Suppressor macrophage (primary cell): ENCODE measurements around the gene PDLIM7.
A peak's percentile ranks its signal among the peaks of the same experiment; 100 is the strongest.

Source experiments
- DNase-seq, 4 experiments: peaks; one replicate each; pipeline ENCODE4 v3.0.0-alpha.2; 2020 to 2022

Gene PDLIM7

DNA sequence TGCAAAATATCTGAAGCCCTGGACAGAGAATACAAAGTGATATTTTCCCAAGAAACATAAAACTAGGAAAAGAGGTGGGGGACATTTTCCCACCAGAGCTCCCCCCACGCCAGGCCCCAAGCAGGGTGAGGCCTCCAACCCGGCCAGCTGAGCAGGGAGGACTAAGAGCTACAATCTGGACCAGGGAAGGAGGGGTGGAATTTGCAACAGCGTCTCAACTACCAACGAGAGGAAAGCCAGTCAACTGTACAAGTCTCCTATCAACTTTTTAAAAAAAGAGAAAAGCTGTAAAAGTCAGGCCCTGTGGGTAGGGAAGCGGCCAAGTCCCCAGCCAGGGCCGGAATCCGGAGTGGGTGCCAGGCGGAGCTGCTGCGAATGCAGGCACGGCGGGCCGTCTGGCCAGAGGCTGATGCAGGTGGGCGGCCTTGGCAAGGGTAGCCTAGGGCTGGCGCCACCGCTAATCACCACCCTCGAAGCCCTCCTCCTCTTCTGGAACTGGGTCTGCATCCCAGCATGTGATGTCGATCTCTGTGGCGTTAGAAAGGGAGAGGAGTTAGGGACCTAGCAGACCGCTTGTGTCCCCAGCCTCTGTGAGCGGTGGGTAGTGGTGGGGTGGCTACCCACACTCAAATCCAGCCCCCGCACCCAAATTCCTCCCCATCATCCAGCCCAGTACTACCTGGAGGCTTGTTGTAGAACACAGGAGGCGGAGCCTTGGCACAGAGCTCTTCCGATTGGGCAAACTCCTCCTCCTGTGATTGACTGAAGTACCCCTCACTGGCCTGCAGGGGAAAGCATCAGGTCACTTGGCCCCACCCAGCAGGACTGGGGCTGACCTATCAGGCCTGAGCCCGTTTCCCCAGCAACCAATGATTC, 40.2 kb downstream of the PDLIM7 start:
- DNase-seq: peak; percentile 89 to 96 (median 90)

DNA sequence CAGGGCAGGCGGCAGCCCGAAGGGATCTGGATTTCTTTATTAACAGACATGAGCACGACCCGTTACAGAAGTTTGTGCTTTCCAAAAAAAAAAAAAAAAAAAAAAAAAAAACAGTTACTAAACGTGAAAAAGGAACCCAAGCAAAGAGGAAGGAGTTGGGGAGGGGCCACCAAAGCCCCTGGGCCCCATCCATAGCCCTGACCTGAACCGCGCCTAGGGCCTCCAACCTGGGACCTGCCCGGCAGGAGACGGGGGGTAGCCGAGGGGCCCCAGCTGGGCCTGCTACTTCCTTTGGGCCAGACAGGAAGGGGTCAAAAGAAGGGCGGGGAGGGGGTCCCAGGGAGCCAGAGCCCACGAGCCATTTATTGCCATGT, 40.8 kb downstream of the PDLIM7 start:
- no peak for DNase-seq

DNA sequence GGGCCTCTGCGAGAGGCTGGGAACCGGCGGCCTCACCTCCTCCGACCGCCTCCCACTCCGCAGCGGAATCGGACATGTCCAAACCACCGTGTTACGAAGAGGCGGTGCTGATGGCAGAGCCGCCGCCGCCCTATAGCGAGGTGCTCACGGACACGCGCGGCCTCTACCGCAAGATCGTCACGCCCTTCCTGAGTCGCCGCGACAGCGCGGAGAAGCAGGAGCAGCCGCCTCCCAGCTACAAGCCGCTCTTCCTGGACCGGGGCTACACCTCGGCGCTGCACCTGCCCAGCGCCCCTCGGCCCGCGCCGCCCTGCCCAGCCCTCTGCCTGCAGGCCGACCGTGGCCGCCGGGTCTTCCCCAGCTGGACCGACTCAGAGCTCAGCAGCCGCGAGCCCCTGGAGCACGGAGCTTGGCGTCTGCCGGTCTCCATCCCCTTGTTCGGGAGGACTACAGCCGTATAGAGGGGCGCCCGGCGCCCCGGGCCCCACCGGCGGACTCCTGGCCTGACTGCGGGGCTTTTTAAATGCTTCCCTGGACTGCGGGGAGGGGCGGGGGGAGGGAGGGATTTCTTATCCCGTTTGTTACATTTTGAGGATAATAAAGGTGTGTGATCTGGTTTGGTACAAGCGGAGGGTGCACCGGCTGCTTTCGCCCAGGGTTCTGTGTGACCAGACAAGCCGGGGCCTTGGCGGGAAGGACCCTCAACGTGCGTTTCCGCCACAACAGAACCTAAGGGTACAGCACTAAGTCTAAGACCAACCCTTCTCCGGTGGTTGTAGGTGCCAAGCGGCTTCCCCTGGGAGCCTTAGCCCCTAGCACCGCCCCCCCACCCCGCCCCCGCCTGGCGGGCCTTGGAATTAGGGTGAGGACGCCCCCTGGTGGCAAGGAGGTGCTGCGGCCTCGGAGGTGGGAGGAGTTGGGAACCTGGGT, 41.5 kb downstream of the PDLIM7 start:
- peak; percentile 89 to 96 (median 94) for DNase-seq

DNA sequence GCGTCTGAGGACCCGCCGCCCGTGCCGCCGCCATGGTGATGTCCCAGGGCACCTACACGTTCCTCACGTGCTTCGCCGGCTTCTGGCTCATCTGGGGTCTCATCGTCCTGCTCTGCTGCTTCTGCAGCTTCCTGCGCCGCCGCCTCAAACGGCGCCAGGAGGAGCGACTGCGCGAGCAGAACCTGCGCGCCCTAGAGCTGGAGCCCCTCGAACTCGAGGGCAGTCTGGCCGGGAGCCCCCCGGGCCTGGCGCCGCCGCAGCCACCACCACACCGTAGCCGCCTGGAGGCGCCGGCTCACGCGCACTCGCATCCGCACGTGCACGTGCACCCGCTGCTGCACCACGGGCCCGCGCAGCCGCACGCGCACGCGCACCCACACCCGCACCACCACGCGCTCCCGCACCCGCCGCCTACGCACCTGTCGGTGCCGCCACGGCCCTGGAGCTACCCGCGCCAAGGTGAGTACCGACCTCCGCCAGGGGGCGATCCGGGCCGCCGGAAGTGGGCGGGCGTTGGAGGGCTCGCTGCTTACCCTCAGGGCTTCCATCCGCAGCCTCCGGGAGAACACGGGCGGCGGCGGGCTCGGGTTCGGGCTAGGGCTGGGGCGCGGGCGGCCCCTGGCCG, 42.3 kb downstream of the PDLIM7 start:
- DNase-seq: peak in 3 of 4 experiments; percentile 39 to 68 (median 58)

DNA sequence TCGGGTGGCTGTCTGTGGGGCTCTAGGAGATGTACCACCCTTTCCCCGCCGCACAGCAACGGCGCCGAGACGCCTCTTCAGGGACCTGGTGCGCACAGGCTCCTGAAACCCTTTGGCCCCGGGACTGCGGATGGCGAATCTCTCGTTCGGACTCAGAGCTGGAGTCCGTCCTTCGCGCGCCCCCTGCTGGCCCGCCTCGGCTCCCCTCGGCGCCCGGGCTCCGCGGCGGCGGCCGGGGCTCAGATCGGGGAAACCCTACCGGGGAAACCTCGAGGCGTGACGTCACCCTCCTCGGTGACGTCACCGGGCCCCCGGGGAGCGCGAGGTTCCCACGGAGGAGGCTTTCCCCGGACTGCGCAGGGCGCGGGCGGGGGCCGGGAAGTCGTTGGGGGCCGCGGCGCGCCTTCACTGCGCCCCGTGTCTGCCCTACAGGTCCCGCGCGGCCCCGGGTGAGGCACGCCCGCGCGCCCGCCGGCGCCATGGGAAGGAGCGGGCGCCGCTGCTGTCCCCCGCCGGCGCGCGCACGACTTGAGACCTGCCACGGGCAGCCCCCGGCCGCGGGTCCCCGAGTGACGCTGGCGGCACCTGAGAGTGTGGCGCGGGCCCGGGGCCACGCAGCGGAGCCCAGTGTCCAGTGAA, 42.9 kb downstream of the PDLIM7 start:
- DNase-seq: peak; percentile 93 to 97 (median 96)

DNA sequence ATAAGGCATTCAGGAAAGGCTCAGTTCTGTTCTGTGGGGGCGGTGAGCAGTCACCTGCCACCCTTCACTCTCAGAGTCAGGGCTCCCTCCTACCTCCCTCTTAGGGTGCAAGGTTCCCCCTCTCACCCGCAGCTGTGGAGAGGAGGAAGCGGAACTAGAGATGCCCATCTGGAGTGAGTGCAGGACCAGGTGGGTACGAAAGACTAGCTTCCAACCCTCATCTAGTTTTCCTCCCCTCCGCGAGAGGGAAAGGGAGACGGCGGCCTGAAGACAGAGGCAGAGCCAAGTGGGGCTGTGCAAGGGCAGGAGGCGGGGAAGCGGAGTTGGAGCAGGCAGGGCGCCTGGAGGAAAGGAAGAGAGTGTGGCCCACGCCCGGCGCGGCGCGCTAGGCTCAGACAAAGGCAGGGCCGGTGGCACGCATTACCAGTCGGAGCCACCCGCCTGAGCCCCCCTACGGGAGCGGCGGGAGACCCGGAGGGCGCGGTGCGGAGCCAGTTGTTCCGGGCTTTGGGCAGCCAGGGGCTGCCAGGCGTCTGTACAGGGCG, 43.5 kb downstream of the PDLIM7 start:
- DNase-seq: peak in 3 of 4 experiments; percentile 40 to 61 (median 50)

DNA sequence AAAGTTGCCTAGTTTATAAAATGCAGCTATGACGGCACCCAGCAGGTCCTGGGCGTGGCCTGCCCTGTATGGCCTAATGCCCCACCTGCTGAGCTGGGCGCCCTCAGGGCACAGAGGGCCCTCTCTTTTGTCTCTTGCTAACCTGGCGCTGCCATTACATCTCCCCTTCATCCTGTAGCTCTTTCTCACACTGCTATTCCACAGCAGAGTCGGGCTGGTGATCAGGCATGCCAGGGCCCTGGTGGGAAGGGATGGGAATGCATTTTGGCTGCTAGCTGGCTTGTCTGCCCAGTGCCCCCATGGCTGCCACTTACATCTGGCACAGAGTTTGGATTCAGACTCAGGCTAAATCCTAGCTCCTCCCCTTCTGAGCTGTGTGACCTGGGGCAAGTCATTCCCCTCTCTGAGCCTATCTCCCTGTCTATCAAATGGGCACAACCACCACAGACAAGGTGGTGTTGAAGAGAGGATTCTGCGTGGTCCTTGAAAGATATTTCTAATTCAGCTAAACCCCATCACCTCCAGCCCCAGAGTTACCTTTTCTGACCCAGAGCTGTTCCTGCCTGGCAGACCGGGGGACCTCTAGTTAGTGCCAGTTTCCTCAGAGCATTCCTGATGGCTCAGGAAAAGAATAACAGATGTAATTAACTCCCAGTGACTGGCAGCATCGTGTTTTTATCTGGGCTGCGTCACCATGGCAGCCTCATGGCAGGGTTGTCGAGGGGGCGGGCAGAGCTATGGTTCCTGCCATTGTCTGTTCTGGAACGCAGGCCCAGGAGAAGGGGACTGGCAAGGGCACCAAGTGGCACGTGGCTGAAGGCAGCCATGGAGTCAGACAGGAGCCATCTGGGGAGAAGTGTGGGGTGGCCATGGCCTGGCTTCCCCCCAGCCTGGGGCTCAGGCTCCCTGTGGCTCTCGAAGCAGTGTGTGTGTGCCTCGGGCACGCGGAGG, 44.4 kb downstream of the PDLIM7 start:
- no peak for DNase-seq

DNA sequence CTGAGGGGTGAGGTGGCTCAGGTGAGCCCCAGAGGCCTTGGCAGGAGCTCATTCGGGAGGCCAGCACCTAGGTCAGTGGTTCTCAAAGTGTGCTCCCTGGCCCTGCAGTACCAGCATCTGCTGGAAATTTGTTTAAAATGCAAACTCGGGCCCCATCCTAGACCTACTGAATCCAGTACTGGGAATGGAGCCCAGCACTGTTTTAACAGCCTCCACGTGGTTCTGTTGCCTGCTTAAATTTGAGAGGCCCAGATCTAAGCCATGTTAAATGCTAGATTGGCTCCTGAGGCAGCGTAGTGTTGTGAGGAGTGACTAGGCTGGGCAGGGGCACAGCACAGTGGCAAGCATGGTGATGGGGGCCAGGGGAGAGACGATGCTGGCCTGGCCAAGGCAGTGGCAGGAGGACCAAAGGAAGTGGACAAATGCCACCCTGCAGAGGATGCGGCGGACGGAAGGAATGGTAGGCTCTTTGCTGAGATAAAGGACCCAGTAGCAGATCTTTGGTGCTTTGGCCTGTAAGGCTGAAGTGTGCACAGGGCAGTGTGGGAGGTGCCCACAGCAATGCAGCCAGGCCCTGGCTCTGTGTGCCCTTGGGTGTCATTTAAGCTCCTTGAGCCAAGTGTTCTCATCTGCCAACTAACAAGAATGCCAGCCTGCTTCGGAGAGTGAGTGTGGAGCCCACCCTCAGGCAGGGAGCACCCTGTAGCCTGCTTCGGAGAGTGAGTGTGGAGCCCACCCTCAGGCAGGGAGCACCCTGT, 46.6 kb downstream of the PDLIM7 start:
- DNase-seq: no peak

DNA sequence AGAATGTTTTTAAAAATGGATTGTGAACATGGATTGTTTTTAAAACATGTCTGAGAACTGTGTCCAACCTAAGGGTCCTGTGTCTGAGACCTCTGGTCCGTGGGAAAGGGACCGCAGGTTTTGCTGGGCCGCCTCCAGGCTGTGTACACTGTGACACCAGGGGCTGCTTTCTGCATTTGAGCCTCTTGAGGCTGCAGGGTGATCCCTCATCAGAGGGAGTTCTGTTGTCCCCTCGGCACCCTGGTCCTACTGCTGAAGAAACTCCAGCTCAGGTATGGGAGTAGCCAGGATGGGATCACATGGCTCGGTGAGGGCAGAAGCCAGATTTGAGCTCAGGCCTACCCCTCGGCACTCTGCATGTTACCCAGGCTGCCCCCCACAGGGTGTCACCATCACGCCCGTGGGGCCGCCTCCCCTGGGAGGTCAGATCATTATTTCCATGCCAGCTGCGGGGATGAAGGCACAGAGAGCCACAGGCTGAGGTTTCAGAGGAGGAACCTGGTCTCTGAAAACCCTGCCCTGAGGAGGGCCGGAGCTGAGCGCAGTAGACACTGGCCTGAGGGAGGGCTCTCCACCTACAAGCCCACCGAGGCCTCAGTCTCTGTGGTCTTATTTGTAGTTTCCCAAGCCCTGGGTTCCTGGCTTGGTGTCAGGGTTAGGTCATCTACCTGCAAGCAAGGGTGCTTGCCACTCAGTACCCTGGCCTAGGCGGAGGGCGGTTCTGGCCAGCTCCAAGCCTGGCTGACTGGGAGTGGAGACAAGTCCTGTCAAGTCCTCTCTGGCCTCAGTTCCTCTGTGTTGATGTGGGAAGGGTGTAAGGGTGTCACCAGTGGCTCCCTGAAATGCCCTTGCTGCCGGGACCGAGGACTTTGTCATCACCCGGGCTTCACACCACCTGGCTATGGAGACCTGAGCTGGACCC, 48.0 kb downstream of the PDLIM7 start:
- DNase-seq: no peak

DNA sequence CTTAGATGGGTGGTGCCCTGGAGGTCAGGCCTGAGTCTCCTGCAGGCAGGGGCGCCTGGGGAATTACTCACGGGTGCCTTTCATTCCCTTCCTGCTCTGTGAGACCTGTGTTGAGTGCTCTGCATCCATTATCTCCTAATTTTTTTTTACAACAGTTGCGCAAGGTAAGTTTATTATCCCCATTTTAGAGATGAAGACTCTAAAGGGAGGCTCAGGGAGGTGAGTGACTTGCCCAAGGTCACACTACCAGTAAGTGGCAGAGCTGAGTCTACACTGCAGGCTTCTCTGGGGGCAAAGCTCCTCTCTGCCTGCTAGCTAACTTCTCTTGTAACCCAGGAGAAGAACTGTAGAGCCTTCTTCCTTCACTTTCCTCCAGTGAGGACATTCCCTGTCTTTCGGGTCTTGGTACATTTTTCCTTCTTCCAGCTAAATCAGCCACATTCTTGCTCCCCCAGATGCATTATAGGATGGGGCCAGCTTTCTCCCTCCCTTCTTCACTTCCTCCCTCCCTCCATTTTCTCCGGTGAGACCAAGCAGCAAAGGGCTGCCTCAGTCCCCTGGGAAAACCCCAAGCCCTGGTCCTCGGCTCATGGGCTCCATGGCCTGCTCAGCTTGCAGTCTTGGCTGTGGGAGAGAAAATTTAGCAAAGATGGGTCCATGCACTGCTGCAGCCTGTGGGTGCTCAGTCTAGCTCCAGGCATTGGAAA, 49.0 kb downstream of the PDLIM7 start:
- DNase-seq: no peak

DNA sequence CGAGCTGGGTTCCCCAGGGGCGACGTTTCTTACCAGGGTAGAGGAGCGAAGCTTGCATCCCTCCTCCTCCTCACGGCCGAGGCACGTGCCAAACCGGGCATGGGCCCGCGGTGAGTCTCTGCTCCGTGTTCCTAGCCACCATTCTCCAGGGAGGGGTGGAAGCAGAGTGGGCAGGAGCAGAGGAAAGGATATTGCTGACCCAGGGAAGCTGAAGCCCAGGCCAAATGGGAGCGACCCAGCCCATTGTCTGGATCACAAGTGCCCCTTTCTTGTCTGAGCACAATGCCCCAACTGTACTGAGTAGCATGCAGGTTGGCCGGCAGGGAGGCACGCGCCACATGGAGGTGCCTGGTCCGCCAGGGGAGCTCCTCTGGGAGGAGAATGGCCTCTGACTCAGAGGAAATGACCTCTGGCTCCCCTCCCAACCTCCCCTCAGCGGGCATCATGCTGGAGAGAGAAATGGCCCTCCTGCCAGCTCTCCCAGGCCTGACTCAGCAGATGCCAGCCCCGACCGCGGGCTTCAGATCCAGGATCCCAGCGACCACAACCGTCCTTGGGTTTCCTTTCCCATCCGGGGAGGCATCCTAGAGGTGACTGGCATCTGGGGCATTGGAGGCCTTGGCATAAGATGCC, 49.7 kb downstream of the PDLIM7 start:
- DNase-seq: peak in 3 of 4 experiments; percentile 13 to 48 (median 44)

DNA sequence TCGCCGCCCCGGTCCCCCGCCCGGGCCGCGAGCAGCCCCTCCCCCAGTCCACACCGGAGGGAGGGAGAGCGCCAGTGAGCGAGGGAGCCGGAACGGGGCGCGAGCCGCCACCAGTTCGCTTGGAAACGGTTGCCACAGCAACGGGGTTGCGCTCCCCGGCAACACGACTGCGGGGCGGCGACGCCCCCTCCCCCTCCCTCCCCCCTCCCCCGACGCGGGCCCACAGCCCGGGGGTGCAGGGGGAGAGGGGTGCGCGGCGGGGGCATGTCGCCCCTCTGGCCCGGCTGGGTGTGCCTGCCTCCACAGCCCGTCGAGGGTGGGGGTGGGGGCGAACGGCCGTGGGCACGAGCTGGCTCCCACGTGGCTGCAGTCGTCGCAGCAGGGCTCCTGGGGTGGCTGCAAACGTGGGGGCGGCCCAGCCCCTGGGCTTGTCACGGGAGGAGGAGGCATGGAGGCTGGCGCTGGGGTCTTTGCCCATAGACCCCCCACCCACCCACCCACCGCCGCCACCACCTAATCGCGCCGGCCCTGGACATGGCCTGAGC, 50.3 kb downstream of the PDLIM7 start:
- DNase-seq: peak in 3 of 4 experiments; percentile 38 to 56 (median 39)

DNA sequence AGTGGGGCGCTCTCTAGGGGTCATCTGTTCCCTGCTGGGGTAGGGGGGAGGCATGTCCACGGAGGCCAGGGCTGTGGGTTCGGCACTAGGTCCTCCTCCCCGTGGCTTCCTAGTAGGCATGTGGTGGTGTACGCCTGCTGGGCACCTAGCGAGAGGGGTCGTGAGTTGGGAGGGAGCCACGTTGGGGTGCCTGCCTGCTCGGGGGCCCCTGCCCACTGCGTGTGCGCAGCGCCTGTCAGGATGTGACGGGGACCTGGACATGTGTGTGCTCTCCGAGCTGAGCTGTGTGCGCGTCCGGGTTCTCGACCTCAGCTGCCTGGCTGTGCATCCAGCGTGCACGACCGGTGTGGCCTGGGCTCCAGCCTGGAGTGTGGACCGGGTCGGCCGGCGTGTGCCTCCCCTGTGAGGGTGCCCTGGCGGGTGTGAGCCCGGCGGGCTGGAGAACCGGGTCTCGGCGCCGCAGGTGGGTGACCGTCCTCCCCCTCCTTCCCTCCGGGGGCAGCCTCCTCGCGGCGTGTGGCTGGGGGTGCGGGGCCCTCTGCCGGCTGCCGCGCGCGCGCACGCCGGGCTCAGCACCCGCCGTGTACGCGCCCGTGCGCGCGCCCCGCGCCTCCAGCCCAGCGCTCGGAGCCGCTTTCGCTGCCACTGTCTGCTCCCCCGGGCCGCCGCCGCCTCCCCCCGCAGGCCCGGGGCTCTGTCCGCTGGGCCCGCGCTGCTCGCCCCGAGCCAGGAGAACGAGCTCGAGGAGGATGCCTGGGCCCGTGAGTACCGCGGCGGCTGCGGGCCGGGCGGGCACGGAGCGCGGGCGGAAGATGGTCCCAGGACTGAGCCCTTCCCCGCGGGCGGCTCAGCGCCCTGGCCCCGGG, 51.0 kb downstream of the PDLIM7 start, which contains the start of gene PRR7:
PRR7 (plus strand) TSS at position 615 of the 866 bp plus-strand sequence. CDS start 8,254 bp downstream, outside the sequence.
- DNase-seq: peak; percentile 51 to 85 (median 66)

DNA sequence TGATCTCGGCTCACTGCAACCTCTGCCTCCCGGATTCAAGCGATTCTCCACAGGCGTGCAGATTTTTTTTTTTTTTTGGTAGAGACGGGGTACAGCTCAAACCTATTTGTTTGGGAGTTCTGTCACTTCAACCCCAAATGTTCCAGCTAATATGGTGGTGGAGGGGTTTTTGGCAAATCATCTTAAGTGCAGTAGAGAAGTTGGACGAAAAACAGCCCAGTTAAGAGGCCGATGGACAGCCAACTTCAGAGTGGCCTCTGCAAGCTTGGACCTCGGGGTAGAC, 51.5 kb downstream of the PDLIM7 start:
- no peak for DNase-seq

DNA sequence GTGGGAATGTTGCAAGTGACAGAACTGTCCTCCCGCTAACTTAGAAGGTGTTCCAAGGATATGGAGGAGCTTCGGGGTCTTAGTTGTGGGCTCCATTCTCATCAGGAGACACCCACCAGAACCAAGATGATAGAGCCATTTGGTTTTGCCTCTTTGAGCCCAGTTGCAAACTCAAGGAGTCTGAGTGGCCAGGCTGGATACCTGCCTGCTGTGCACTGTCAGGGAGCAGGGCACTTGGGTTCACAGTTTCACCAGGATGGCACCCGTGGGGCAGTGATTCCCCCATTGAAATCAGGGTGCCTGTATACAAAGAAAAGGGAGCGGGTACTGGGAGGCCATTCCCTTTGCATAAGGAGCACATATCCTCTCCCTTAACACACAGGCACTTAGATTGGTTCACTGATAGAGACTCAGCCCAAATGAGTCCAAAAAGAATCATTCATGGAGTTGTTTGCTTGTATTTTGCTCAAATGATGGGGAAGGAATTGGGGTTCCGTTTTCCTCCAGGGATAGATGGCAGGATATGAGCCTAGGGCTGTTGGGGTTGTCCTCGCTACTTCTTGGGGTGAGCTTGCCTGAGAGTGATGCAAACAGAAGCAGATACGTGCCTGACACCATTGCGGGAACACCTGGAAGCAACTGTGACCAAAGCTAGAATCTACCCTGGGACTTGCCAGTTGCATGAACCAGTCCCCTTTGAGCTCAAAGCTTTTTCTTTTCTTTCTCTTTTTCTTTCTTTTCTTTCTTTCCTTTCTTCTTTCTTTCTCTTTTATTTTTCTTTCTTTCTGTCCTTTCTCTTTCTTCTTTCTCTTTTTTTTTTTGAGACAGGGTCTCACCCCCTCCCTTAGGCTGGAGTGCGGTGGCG, 52.1 kb downstream of the PDLIM7 start:
- DNase-seq: no peak
